SK-N-SH (cell line): Measurements from ENCODE around the gene TRIM69. TPM values are rescaled to one million over a fixed set of nuclear protein-coding genes. Genes with fewer than 3 reads are reported as not detected.

Source experiments
- EP300 ChIP-seq, 2 experiments: IDR thresholded peaks; 2 replicates each; pipeline versions ENCODE4 v1.4.0 to v1.6.1; 2012; ENCODE audit warnings: borderline replicate concordance in 1 of 2, low read depth in 1 of 2, low read length in 1 of 2
- FOXM1 ChIP-seq: IDR thresholded peaks from 2 replicates; pipeline ENCODE4 v1.4.0; 2012; ENCODE audit warnings: low read depth, mild to moderate bottlenecking
- GABPA ChIP-seq: IDR thresholded peaks from 2 replicates; pipeline ENCODE4 v1.4.0; 2012; ENCODE audit warnings: low read depth, mild to moderate bottlenecking
- JUND ChIP-seq: IDR thresholded peaks from 2 replicates; pipeline ENCODE4 v1.4.0; 2012
- NRF1 ChIP-seq: IDR thresholded peaks from 2 replicates; pipeline ENCODE4 v1.6.1; 2012; ENCODE audit warnings: low read depth, mild to moderate bottlenecking, low read length
- PBX3 ChIP-seq: IDR thresholded peaks from 2 replicates; pipeline ENCODE4; 2012
- POLR2AphosphoS5 ChIP-seq: IDR thresholded peaks from 2 replicates; pipeline ENCODE4 v1.6.1; 2012; ENCODE audit warnings: low read depth, low read length
- RAD21 ChIP-seq: IDR thresholded peaks from 2 replicates; pipeline ENCODE4 v1.6.1; 2012; ENCODE audit warnings: mild to moderate bottlenecking, low read length
- RFX5 ChIP-seq: IDR thresholded peaks from 2 replicates; pipeline ENCODE4 v1.6.1; 2012; ENCODE audit warnings: mild to moderate bottlenecking, improper control_type of control experiment, low read length
- RXRA ChIP-seq: IDR thresholded peaks from 2 replicates; pipeline ENCODE4 v1.4.0; 2012; ENCODE audit warnings: low read depth, mild to moderate bottlenecking, borderline replicate concordance
- SIN3A ChIP-seq: IDR thresholded peaks from 2 replicates; pipeline ENCODE4 v1.6.1; 2012; ENCODE audit warnings: low read depth, mild to moderate bottlenecking, low read length, moderate library complexity, borderline replicate concordance
- TEAD4 ChIP-seq: IDR thresholded peaks from 2 replicates; pipeline ENCODE4 v1.4.0; 2012; ENCODE audit warnings: mild to moderate bottlenecking, borderline replicate concordance; ENCODE audit not compliant: insufficient read depth
- YY1 ChIP-seq: IDR thresholded peaks from 2 replicates; pipeline ENCODE4 v1.4.0; 2012; ENCODE audit warnings: low read depth, mild to moderate bottlenecking
- ZBTB33 ChIP-seq: IDR thresholded peaks from 2 replicates; pipeline ENCODE4 v1.4.0; 2012; ENCODE audit warnings: low read depth, borderline replicate concordance
- polyA plus RNA-seq, 3 experiments: library from polyadenylated mRNA; depleted of rRNA; stranded (reverse); fragments of >200 nt; gene quantifications; 2 replicates each; pipeline ENCODE4 v1.2.3, GENCODE V29; 2012
- TF ChIP-seq, protein P1 (sequence below): IDR thresholded peaks from 2 replicates; pipeline ENCODE4 v1.6.1; 2012; ENCODE audit warnings: mild to moderate bottlenecking, low read depth, low read length, moderate library complexity

Gene TRIM69
- polyA plus RNA-seq, 1 of the 3 experiments (the other 2 are of a cell fraction): 9.7 TPM

- TF ChIP-seq ZBTB33: no peak
- peak; percentile 99 for TF ChIP-seq RFX5
- peak; percentile 36; the same call in 1 of the 2 replicates for TF ChIP-seq PBX3
- peak; percentile 66; the same call in 1 of the 2 replicates for TF ChIP-seq POLR2AphosphoS5
- TF ChIP-seq EP300 (IDR thresholded peaks at IDR 0.05; ENCODE audit: borderline replicate concordance in 1 of 2, low read depth in 1 of 2, low read length in 1 of 2): peak; percentile 54 to 66; a peak in 3 of 4 replicates
- no peak for TF ChIP-seq GABPA
- peak; percentile 42; the same call in 1 of the 2 replicates for TF ChIP-seq NRF1
- TF ChIP-seq SIN3A: no peak
- TF ChIP-seq RAD21: peak; percentile 14; the same call in 1 of the 2 replicates
- no peak for TF ChIP-seq TEAD4
- TF ChIP-seq, protein P1, sequence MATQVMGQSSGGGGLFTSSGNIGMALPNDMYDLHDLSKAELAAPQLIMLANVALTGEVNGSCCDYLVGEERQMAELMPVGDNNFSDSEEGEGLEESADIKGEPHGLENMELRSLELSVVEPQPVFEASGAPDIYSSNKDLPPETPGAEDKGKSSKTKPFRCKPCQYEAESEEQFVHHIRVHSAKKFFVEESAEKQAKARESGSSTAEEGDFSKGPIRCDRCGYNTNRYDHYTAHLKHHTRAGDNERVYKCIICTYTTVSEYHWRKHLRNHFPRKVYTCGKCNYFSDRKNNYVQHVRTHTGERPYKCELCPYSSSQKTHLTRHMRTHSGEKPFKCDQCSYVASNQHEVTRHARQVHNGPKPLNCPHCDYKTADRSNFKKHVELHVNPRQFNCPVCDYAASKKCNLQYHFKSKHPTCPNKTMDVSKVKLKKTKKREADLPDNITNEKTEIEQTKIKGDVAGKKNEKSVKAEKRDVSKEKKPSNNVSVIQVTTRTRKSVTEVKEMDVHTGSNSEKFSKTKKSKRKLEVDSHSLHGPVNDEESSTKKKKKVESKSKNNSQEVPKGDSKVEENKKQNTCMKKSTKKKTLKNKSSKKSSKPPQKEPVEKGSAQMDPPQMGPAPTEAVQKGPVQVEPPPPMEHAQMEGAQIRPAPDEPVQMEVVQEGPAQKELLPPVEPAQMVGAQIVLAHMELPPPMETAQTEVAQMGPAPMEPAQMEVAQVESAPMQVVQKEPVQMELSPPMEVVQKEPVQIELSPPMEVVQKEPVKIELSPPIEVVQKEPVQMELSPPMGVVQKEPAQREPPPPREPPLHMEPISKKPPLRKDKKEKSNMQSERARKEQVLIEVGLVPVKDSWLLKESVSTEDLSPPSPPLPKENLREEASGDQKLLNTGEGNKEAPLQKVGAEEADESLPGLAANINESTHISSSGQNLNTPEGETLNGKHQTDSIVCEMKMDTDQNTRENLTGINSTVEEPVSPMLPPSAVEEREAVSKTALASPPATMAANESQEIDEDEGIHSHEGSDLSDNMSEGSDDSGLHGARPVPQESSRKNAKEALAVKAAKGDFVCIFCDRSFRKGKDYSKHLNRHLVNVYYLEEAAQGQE: no peak
- TF ChIP-seq JUND: peak; percentile 48
- TF ChIP-seq RXRA: no peak; the same call in 1 of the 2 replicates
- peak; percentile 77 for TF ChIP-seq FOXM1
- TF ChIP-seq YY1: no peak
Observed at GRCh38 chr15:44728576-44729407, 7.5 kb upstream of the TRIM69 start (continued).
